NCI-H446 (cell line): Measurements from ENCODE around the gene WNK2.

Source experiments
- DNase-seq, 2 experiments: peaks; one replicate each; lab custom pipeline; 2025; lab: John Stamatoyannopoulos, UW

WNK2 gene

GRCh38 chr9:93255494-93255867 lies 71.5 kb downstream of the WNK2 start:
- no peak for DNase-seq

- DNase-seq: no peak
Measured at GRCh38 chr9:93255994-93256877, 72.3 kb downstream of the WNK2 start.

- no peak for DNase-seq
Measured at GRCh38 chr9:93256878-93257807, 73.2 kb downstream of the WNK2 start.

GRCh38 chr9:93257808-93258331 lies 73.9 kb downstream of the WNK2 start:
- no peak for DNase-seq

GRCh38 chr9:93258419-93258817 lies 74.5 kb downstream of the WNK2 start:
- DNase-seq: no peak

- no peak for DNase-seq
Measured at GRCh38 chr9:93258818-93259489, 75.0 kb downstream of the WNK2 start.

GRCh38 chr9:93259490-93260262 lies 75.7 kb downstream of the WNK2 start:
- DNase-seq: no peak

GRCh38 chr9:93260263-93261066 lies 76.5 kb downstream of the WNK2 start:
- no peak for DNase-seq

- DNase-seq: no peak
Measured at GRCh38 chr9:93261281-93261680, 77.3 kb downstream of the WNK2 start.

GRCh38 chr9:93261735-93262523 lies 78.0 kb downstream of the WNK2 start:
- DNase-seq: no peak

GRCh38 chr9:93262537-93263310 lies 78.8 kb downstream of the WNK2 start:
- no peak for DNase-seq

- DNase-seq: no peak
Measured at GRCh38 chr9:93263334-93264229, 79.6 kb downstream of the WNK2 start.

- no peak for DNase-seq
Measured at GRCh38 chr9:93264338-93265125, 80.6 kb downstream of the WNK2 start.

GRCh38 chr9:93265301-93265971 lies 81.5 kb downstream of the WNK2 start:
- no peak for DNase-seq

- DNase-seq: no peak
Measured at GRCh38 chr9:93265972-93266371, 82.0 kb downstream of the WNK2 start.

GRCh38 chr9:93266521-93267001 lies 82.6 kb downstream of the WNK2 start:
- no peak for DNase-seq
